ENCODE results near the gene ITGB3BP. TPM values are rescaled to one million over a fixed set of nuclear protein-coding genes. Genes with fewer than 3 reads are reported as not detected.

The ITGB3BP gene
- total RNA-seq, 1 experiment from 2014 or later, result 50.2 TPM

DNA sequence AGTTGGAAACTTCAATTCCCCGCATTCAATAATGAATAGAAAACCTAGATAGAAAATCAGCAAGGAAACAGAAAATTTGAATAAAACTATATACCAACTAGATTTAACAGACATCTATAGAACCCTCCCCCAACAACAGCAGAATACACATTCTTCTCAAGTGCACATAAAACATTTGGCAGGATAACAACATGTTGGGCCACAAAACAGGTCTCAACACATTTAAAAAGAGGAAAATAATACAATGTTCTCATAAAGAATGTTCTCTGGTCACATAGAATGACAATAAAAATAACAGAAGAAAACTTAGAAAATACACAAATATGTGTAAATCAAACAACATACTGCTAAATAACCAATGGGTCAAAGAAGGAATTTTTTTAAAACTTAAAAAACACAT, 24.9 kb downstream of the ITGB3BP start:
- H3K9me2 ChIP-seq (ENCODE audit: insufficient read depth), result no peaks in the 10 kb centered on the region
- no peaks in the 10 kb centered on the region for H3K4me1 ChIP-seq (ENCODE audit: control insufficient read depth in 1 of 2, insufficient read depth in 2 of 2, low read length in 2 of 2)
- ATAC-seq, result no peak
- no peaks in the 10 kb centered on the region for H4K20me1 ChIP-seq (ENCODE audit: insufficient read depth)
- DNase-seq (ENCODE audit: low read depth, low spot score), result no peak
- H3K79me2 ChIP-seq (ENCODE audit: insufficient read depth, low read length), result peaks cover 20% of the 10 kb centered on the region
- no peak overlapping the region for H3K4me2 ChIP-seq (ENCODE audit: low read length)
- H3K36me3 ChIP-seq (ENCODE audit: control insufficient read depth in 1 of 2, insufficient read depth in 2 of 2, low read length in 2 of 2), result no peaks in the 10 kb centered on the region
- POLR2A ChIA-PET, result no interaction called here
- H3K27ac ChIP-seq (ENCODE audit: low read depth, low read length), result no peak overlapping the region
- RAD21 ChIA-PET (ENCODE audit: low non-redundant PET in 1 of 2, low total read pairs in 2 of 2, uncharacterized antibody in 2 of 2, unreplicated experiment in 2 of 2), result no interaction called here
- H3K9ac ChIP-seq (ENCODE audit: low read length), result no peak overlapping the region
- no peak overlapping the region for H3K4me3 ChIP-seq (replicated peaks in 1 of 2; ENCODE audit: low read depth in 1 of 2, low read length in 2 of 2)
- intact Hi-C loops (cut with micrococcal nuclease), result no loop called here
- CTCF ChIA-PET, result no interaction called here
- no peaks in the 10 kb centered on the region for H3K9me3 ChIP-seq (ENCODE audit: control insufficient read depth in 1 of 2, insufficient read depth in 1 of 2, low read depth in 1 of 2, low read length in 2 of 2)
- H2AFZ ChIP-seq (ENCODE audit: low read depth, low read length, poor library complexity, severe bottlenecking), result no peak overlapping the region
- no TSS peak for BruUV-seq (replicated peaks)
- H3K27me3 ChIP-seq (ENCODE audit: insufficient read depth, low read length), result no peaks in the 10 kb centered on the region
- TF ChIP-seq ZFX (IDR thresholded peaks at IDR 0.05) (no peak), ZNF274 (IDR thresholded peaks at IDR 0.05; ENCODE audit: low read depth, low read length) (no peak), EZH2phosphoT487 (IDR thresholded peaks at IDR 0.05; ENCODE audit: borderline replicate concordance) (no peak), SP1 (IDR thresholded peaks at IDR 0.05; ENCODE audit: low read depth) (no peak), YY1 (IDR thresholded peaks at IDR 0.05; ENCODE audit: extremely low read depth, insufficient replicate concordance, low read depth, low read length) (no peak), CEBPB (IDR thresholded peaks at IDR 0.05; ENCODE audit: low read depth) (no peak), ELF1 (IDR thresholded peaks at IDR 0.05; ENCODE audit: borderline replicate concordance, low read depth) (no peak), POLR2A (IDR thresholded peaks at IDR 0.05; ENCODE audit: borderline replicate concordance, extremely low read depth, insufficient read depth, insufficient read length) (no peak), FOSL1 (IDR thresholded peaks at IDR 0.05; ENCODE audit: low read depth) (no peak), JUND (IDR thresholded peaks at IDR 0.05) (no peak), SIN3A (IDR thresholded peaks at IDR 0.05; ENCODE audit: low read depth) (no peak), RAD21 (IDR thresholded peaks at IDR 0.05; ENCODE audit: low read depth) (no peak)
- TF ChIP-seq, protein P1, sequence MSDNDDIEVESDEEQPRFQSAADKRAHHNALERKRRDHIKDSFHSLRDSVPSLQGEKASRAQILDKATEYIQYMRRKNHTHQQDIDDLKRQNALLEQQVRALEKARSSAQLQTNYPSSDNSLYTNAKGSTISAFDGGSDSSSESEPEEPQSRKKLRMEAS (IDR thresholded peaks at IDR 0.05), result no peak
- TF ChIP-seq, protein P2, sequence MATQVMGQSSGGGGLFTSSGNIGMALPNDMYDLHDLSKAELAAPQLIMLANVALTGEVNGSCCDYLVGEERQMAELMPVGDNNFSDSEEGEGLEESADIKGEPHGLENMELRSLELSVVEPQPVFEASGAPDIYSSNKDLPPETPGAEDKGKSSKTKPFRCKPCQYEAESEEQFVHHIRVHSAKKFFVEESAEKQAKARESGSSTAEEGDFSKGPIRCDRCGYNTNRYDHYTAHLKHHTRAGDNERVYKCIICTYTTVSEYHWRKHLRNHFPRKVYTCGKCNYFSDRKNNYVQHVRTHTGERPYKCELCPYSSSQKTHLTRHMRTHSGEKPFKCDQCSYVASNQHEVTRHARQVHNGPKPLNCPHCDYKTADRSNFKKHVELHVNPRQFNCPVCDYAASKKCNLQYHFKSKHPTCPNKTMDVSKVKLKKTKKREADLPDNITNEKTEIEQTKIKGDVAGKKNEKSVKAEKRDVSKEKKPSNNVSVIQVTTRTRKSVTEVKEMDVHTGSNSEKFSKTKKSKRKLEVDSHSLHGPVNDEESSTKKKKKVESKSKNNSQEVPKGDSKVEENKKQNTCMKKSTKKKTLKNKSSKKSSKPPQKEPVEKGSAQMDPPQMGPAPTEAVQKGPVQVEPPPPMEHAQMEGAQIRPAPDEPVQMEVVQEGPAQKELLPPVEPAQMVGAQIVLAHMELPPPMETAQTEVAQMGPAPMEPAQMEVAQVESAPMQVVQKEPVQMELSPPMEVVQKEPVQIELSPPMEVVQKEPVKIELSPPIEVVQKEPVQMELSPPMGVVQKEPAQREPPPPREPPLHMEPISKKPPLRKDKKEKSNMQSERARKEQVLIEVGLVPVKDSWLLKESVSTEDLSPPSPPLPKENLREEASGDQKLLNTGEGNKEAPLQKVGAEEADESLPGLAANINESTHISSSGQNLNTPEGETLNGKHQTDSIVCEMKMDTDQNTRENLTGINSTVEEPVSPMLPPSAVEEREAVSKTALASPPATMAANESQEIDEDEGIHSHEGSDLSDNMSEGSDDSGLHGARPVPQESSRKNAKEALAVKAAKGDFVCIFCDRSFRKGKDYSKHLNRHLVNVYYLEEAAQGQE (IDR thresholded peaks at IDR 0.05; ENCODE audit: low read depth), result no peak
- TF ChIP-seq, protein P3, sequence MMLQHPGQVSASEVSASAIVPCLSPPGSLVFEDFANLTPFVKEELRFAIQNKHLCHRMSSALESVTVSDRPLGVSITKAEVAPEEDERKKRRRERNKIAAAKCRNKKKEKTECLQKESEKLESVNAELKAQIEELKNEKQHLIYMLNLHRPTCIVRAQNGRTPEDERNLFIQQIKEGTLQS (IDR thresholded peaks at IDR 0.05), result no peak
- TF ChIP-seq, protein P4, sequence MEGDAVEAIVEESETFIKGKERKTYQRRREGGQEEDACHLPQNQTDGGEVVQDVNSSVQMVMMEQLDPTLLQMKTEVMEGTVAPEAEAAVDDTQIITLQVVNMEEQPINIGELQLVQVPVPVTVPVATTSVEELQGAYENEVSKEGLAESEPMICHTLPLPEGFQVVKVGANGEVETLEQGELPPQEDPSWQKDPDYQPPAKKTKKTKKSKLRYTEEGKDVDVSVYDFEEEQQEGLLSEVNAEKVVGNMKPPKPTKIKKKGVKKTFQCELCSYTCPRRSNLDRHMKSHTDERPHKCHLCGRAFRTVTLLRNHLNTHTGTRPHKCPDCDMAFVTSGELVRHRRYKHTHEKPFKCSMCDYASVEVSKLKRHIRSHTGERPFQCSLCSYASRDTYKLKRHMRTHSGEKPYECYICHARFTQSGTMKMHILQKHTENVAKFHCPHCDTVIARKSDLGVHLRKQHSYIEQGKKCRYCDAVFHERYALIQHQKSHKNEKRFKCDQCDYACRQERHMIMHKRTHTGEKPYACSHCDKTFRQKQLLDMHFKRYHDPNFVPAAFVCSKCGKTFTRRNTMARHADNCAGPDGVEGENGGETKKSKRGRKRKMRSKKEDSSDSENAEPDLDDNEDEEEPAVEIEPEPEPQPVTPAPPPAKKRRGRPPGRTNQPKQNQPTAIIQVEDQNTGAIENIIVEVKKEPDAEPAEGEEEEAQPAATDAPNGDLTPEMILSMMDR (IDR thresholded peaks at IDR 0.05 in 2 of 3, conservative IDR thresholded peaks at IDR 0.05 in 1 of 3; ENCODE audit: borderline replicate concordance in 1 of 3, insufficient read depth in 1 of 3, low read depth in 2 of 3, low read length in 2 of 3), result no peak

Data from HCT116 (cell line).